B cell (primary cell): ENCODE data around the gene CHMP5. TPM values are rescaled to one million over a fixed set of nuclear protein-coding genes. Genes with fewer than 3 reads are reported as not detected.
A peak's percentile ranks its signal among the peaks of the same experiment; 100 is the strongest.

Experiments used
- ATAC-seq: fragments of 200-7000 bp; cut with Tn5 transposase; one replicate; pipeline ENCODE4 v1.10.0; 2021; ENCODE audit warnings: low read depth, mild to moderate bottlenecking, moderate number of reproducible peaks, moderate library complexity
- CTCF ChIA-PET: fragments of 350-600 bp; sonication (Branson Sonifier 250); formaldehyde crosslinking; loops from one replicate; lab custom pipeline; 2021; ENCODE audit warnings: antibody characterized with exemption, inconsistent platforms; lab: Charles Lee
- POLR2A ChIA-PET: fragments of 350-600 bp; sonication (Branson Sonifier 250); formaldehyde crosslinking; loops from one replicate; lab custom pipeline; 2021; ENCODE audit warnings: antibody characterized with exemption; lab: Charles Lee
- DNase-seq: peaks from one replicate; pipeline ENCODE4 v3.0.0; 2013
- H2AFZ ChIP-seq: 2 replicates; pipeline ENCODE4 v1.6.1; 2012; ENCODE audit warnings: mild to moderate bottlenecking, low read depth, low read length; ENCODE audit not compliant: insufficient read depth, poor library complexity, severe bottlenecking
- H3K27ac ChIP-seq, 2 donors: 1 replicate in 1 of 2; 2 replicates in 1 of 2; pipeline ENCODE4 v1.5.1; 2012 to 2013; ENCODE audit warnings: low read length in 2 of 2, mild to moderate bottlenecking in 2 of 2, moderate library complexity in 1 of 2
- H3K27me3 ChIP-seq, 4 experiments: fragments of 200-600 bp in 1 of 4; sonication (generic) in 1 of 4; replicated peaks in 1 of 4; 1 replicate in 2 of 4; 2 replicates in 2 of 4; pipeline versions ENCODE4 v1.6.1 to v1.7.0; 2013 to 2016; ENCODE audit warnings: low read length in 3 of 4, mild to moderate bottlenecking in 2 of 4, mixed read lengths in 1 of 4, moderate library complexity in 1 of 4; ENCODE audit not compliant: insufficient read depth in 4 of 4, control insufficient read depth in 3 of 4; ENCODE audit errors: control extremely low read depth in 1 of 4
- H3K36me3 ChIP-seq, 2 experiments: replicated peaks in 1 of 2; 1 replicate in 1 of 2; 2 replicates in 1 of 2; pipeline versions ENCODE4 v1.6.1 to v1.7.1; 2013; ENCODE audit warnings: low read length in 1 of 2; ENCODE audit not compliant: insufficient read depth in 2 of 2, control insufficient read depth in 1 of 2; ENCODE audit errors: control extremely low read depth in 1 of 2, extremely low read depth in 1 of 2
- H3K4me1 ChIP-seq, 2 donors: fragments of 200-600 bp in 1 of 2; sonication (generic) in 1 of 2; 1 replicate in 1 of 2; 2 replicates in 1 of 2; pipeline versions ENCODE4 v1.5.1 to v1.6.1; 2013 to 2017; ENCODE audit warnings: low read length in 2 of 2; ENCODE audit not compliant: control insufficient read depth in 2 of 2, insufficient read depth in 2 of 2
- H3K4me2 ChIP-seq: replicated peaks from 2 replicates; pipeline ENCODE3; 2012; ENCODE audit warnings: mild to moderate bottlenecking, low read depth, low read length; ENCODE audit not compliant: poor library complexity, severe bottlenecking
- H3K4me3 ChIP-seq, 5 experiments: fragments of 200-600 bp in 1 of 5; sonication (generic) in 1 of 5; 1 replicate in 3 of 5; 2 replicates in 2 of 5; pipeline versions ENCODE4 v1.5.1 to v1.7.0; 2011 to 2016; ENCODE audit warnings: low read length in 4 of 5, mild to moderate bottlenecking in 4 of 5, low read depth in 2 of 5, control low read depth in 1 of 5, moderate library complexity in 1 of 5; ENCODE audit not compliant: insufficient read depth in 1 of 5; ENCODE audit errors: control extremely low read depth in 1 of 5, extremely low read depth in 1 of 5
- H3K79me2 ChIP-seq: fragments of 200-600 bp; sonication (generic); one replicate; pipeline ENCODE4 v1.6.0; 2016; ENCODE audit warnings: low read length; ENCODE audit not compliant: control insufficient read depth, insufficient read depth
- H3K9ac ChIP-seq: fragments of 200-600 bp; sonication (generic); 2 replicates; pipeline ENCODE4 v1.6.1; 2017; ENCODE audit warnings: mild to moderate bottlenecking, low read length, moderate library complexity
- H3K9me3 ChIP-seq, 3 donors: one replicate each; pipeline versions ENCODE4 v1.6.1 to v1.7.1; 2013; ENCODE audit warnings: low read length in 2 of 3; ENCODE audit not compliant: control insufficient read depth in 2 of 3, insufficient read depth in 1 of 3; ENCODE audit errors: control extremely low read depth in 1 of 3
- H4K20me1 ChIP-seq: 2 replicates; pipeline ENCODE4 v1.6.0; 2012; ENCODE audit warnings: mild to moderate bottlenecking, low read length; ENCODE audit not compliant: insufficient read depth, control insufficient read depth, poor library complexity, severe bottlenecking
- H3K27ac Mint-ChIP-seq: one replicate; pipeline ENCODE4 v1.8.0; 2021; ENCODE audit warnings: mixed read lengths
- H3K27me3 Mint-ChIP-seq: one replicate; pipeline ENCODE4 v1.8.0; 2021; ENCODE audit warnings: mixed read lengths
- H3K4me1 Mint-ChIP-seq: one replicate; pipeline ENCODE4 v1.8.0; 2021; ENCODE audit warnings: mixed read lengths
- H3K4me3 Mint-ChIP-seq: one replicate; pipeline ENCODE4 v1.8.0; 2021; ENCODE audit warnings: mixed read lengths
- H3K9me3 Mint-ChIP-seq: one replicate; pipeline ENCODE4 v1.8.0; 2022; ENCODE audit warnings: mixed read lengths; ENCODE audit not compliant: insufficient read depth
- EZH2 ChIP-seq: IDR thresholded peaks from 2 replicates; pipeline ENCODE4 v1.6.1; 2012; ENCODE audit warnings: borderline replicate concordance, low read depth, mild to moderate bottlenecking, moderate library complexity, low read length; ENCODE audit not compliant: insufficient read depth, poor library complexity, severe bottlenecking
- WGBS: methylation state at CpG from one replicate; pipeline ENCODE4 v1.1.5; 2013; ENCODE audit warnings: missing lambda C conversion rate; ENCODE audit not compliant: insufficient coverage; 5-methylcytosine and 5-hydroxymethylcytosine counted together
- intact Hi-C: fragments of 100-400 bp; cut with micrococcal nuclease; formaldehyde crosslinking; loops from one replicate; pipeline ENCODE4 v1.10.0; 2022
- polyA plus RNA-seq: library from polyadenylated mRNA; depleted of rRNA; stranded (reverse); fragments of >200 nt; gene quantifications from 2 replicates; pipeline ENCODE4 v1.2.3, GENCODE V29; 2012
- total RNA-seq, 2 donors: library from RNA; stranded (reverse); fragments of 120-200 nt in 1 of 2; gene quantifications; 1 replicate in 1 of 2; 2 replicates in 1 of 2; pipeline versions ENCODE4 v1.2.3 to v1.2.4, GENCODE V29; 2013 to 2022
- TF ChIP-seq, protein P1 (sequence below): fragments of 200-600 bp; IDR thresholded peaks from one replicate; pipeline ENCODE4 v1.8.0; 2022; ENCODE audit warnings: antibody characterized with exemption, mild to moderate bottlenecking

Gene CHMP5
- total and polyA plus RNA-seq, 2 donors (not counting 1 experiment from before 2014, with no cell fraction given): 15.3 to 28.2 TPM

DNA sequence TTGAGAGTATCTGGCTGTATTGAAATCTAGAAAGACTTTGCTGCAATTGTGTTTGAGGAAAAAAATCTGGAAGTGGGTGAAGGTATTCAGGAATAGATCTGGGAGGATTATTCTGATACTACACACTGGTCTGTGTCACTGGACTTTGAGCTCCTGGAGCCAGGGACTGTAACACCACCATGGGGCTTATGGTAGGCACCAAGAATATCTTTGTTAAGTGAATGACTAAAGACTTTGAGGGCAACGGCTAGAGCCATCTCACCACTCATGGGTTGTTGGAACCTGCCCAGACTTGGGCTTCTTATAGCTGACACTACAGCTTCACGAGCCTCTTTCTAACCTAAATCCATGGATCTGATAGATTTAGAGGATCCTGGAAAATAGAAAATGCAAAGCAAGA, 35.7 kb downstream of the CHMP5 start:
- intact Hi-C loops: no loop called here
- TF ChIP-seq, protein P1, sequence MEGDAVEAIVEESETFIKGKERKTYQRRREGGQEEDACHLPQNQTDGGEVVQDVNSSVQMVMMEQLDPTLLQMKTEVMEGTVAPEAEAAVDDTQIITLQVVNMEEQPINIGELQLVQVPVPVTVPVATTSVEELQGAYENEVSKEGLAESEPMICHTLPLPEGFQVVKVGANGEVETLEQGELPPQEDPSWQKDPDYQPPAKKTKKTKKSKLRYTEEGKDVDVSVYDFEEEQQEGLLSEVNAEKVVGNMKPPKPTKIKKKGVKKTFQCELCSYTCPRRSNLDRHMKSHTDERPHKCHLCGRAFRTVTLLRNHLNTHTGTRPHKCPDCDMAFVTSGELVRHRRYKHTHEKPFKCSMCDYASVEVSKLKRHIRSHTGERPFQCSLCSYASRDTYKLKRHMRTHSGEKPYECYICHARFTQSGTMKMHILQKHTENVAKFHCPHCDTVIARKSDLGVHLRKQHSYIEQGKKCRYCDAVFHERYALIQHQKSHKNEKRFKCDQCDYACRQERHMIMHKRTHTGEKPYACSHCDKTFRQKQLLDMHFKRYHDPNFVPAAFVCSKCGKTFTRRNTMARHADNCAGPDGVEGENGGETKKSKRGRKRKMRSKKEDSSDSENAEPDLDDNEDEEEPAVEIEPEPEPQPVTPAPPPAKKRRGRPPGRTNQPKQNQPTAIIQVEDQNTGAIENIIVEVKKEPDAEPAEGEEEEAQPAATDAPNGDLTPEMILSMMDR: no peak
- no peak for TF ChIP-seq EZH2
- DNase-seq (no peak), ATAC-seq (no peak)
- no peak overlapping the region for H3K9ac ChIP-seq
- H3K36me3 ChIP-seq: peaks cover 7 to 73% of the 10 kb centered on the region in 2 experiments
- peaks cover 40 to 48% of the 10 kb centered on the region in 2 donors for H3K4me1 ChIP-seq
- WGBS: no CpG with 5 or more reads among the region's 2 CpGs
- no peak overlapping the region for H2AFZ ChIP-seq
- H3K4me2 ChIP-seq: no peak overlapping the region
- no peaks in the 10 kb centered on the region for H3K9me3 ChIP-seq
- CTCF ChIA-PET: interaction anchor here (0.8 to 5.4 kb wide), 2 partner anchors 13 to 16 kb away, joined by 3 to 26 read pairs; no protein-coding TSS in a partner anchor
- H3K27me3 ChIP-seq: no peaks in the 10 kb centered on the region
- H3K4me3 ChIP-seq: no peak overlapping the region
- Mint-ChIP-seq H3K4me3 (no peak overlapping the region), H3K27ac (peak overlapping the region; percentile 83), H3K27me3 (no peaks in the 10 kb centered on the region), H3K9me3 (no peaks in the 10 kb centered on the region), H3K4me1 (peaks cover 53% of the 10 kb centered on the region)
- POLR2A ChIA-PET: interaction anchor here (0.6 to 1.2 kb wide), 2 partner anchors 11 to 260 kb away, joined by 6 to 11 read pairs; partner anchors contain the start of gene NFX1
- H4K20me1 ChIP-seq: peaks cover 22% of the 10 kb centered on the region
- peaks cover 88% of the 10 kb centered on the region for H3K79me2 ChIP-seq
- peak overlapping the region; percentile 18 to 50 for H3K27ac ChIP-seq

- Histone ChIP-seq H3K4me1 (peaks cover 2 to 10% of the 10 kb centered on the region in 2 donors), H3K9me3 (no peaks in the 10 kb centered on the region), H3K27me3 (no peaks in the 10 kb centered on the region), H4K20me1 (peaks cover 29% of the 10 kb centered on the region), H3K9ac (no peak overlapping the region), H3K36me3 (peaks cover 10 to 90% of the 10 kb centered on the region in 2 experiments), H3K4me2 (no peak overlapping the region), H2AFZ (no peak overlapping the region), H3K79me2 (peaks cover 73% of the 10 kb centered on the region), H3K27ac (peak overlapping the region in 1 of 2 donors; percentile 31), H3K4me3 (no peak overlapping the region)
- no peak overlapping the region for H3K27ac Mint-ChIP-seq
- H3K27me3 Mint-ChIP-seq: no peaks in the 10 kb centered on the region
- H3K4me1 Mint-ChIP-seq: peaks cover 16% of the 10 kb centered on the region
- no peak overlapping the region for H3K4me3 Mint-ChIP-seq
- intact Hi-C loops: no loop called here
- no CpG with 5 or more reads among the region's 1 CpG for WGBS
- TF ChIP-seq, protein P1: no peak
- TF ChIP-seq EZH2: no peak
- no peaks in the 10 kb centered on the region for H3K9me3 Mint-ChIP-seq
- ATAC-seq (no peak), DNase-seq (no peak)
- CTCF ChIA-PET: interaction anchor here (5.4 kb wide), 1 partner anchor 17 kb away, joined by 26 read pairs; no protein-coding TSS in a partner anchor
- POLR2A ChIA-PET: interaction anchor here (1.1 kb wide), 1 partner anchor 14 kb away, joined by 4 read pairs; the partner anchor contains the start of gene NFX1
Measured at GRCh38 chr9:33304362-33304761, 39.5 kb downstream of the CHMP5 start.
